Caco-2 (cell line): ENCODE measurements around the gene OR51I2. TPM values are rescaled to one million over a fixed set of nuclear protein-coding genes. Genes with fewer than 3 reads are reported as not detected.

Source experiments
- BruUV-seq: library from RNA; stranded (reverse); fragments of 400-500 nt; replicated peaks from 2 replicates; lab custom pipeline; 2021; lab: Mats Ljungman, UMichigan
- CTCF ChIA-PET: fragments of 300-600 bp; sonication (Branson Sonifier 250); formaldehyde crosslinking; loops from one replicate; lab custom pipeline; 2022; ENCODE audit warnings: antibody characterized with exemption; lab: Charles Lee
- POLR2A ChIA-PET: fragments of 300-600 bp; sonication (Branson Sonifier 250); formaldehyde crosslinking; loops from one replicate; lab custom pipeline; 2022; ENCODE audit warnings: antibody characterized with exemption; lab: Charles Lee
- DNase-seq, 2 experiments: peaks; one replicate each; pipeline versions ENCODE4 v3.0.0 to v3.0.0-alpha.2; 2020 to 2022
- H3K27me3 ChIP-seq: replicated peaks from 2 replicates; pipeline ENCODE4 v1.6.0; 2011; ENCODE audit warnings: low read length; ENCODE audit not compliant: control insufficient read depth, insufficient read depth
- H3K36me3 ChIP-seq: 2 replicates; pipeline ENCODE4 v1.5.1; 2011; ENCODE audit warnings: low read length; ENCODE audit not compliant: control insufficient read depth, insufficient read depth
- H3K4me1 ChIP-seq: fragments of 250-450 bp; sonication (Bioruptor Pico); 2 replicates; pipeline ENCODE4 v1.5.1; 2020; ENCODE audit warnings: mild to moderate bottlenecking
- H3K4me3 ChIP-seq: 2 replicates; pipeline ENCODE4 v1.5.1; 2011; ENCODE audit warnings: low read depth, mild to moderate bottlenecking, control low read depth, low read length
- H3K9me3 ChIP-seq: fragments of 250-450 bp; sonication (Bioruptor Pico); 2 replicates; pipeline ENCODE4 v1.5.1; 2020; ENCODE audit warnings: mild to moderate bottlenecking, moderate library complexity
- H3K27ac Mint-ChIP-seq: one replicate; pipeline ENCODE4 v1.8.0; 2022; ENCODE audit warnings: mixed read lengths; ENCODE audit not compliant: unreplicated experiment
- H3K27me3 Mint-ChIP-seq: one replicate; pipeline ENCODE4 v1.8.0; 2022; ENCODE audit warnings: mixed read lengths; ENCODE audit not compliant: insufficient read depth, unreplicated experiment
- H3K36me3 Mint-ChIP-seq: one replicate; pipeline ENCODE4 v1.8.0; 2022; ENCODE audit warnings: mild to moderate bottlenecking, mixed read lengths; ENCODE audit not compliant: insufficient read depth, unreplicated experiment
- H3K4me1 Mint-ChIP-seq: one replicate; pipeline ENCODE4 v1.8.0; 2022; ENCODE audit warnings: low read depth, mixed read lengths; ENCODE audit not compliant: unreplicated experiment
- H3K4me3 Mint-ChIP-seq: one replicate; pipeline ENCODE4 v1.8.0; 2022; ENCODE audit warnings: mild to moderate bottlenecking, moderate library complexity, mixed read lengths; ENCODE audit not compliant: unreplicated experiment
- H3K9me3 Mint-ChIP-seq: one replicate; pipeline ENCODE4 v1.8.0; 2022; ENCODE audit warnings: mixed read lengths; ENCODE audit not compliant: unreplicated experiment
- CTCF ChIP-seq, 2 experiments: fragments of 200-600 bp in 1 of 2; IDR thresholded peaks; 1 replicate in 1 of 2; 2 replicates in 1 of 2; pipeline versions ENCODE4 v1.5.1 to v1.8.0; 2011 to 2022; ENCODE audit warnings: antibody characterized with exemption in 1 of 2, control low read depth in 1 of 2, inconsistent platforms in 1 of 2, low read depth in 1 of 2, low read length in 1 of 2, mild to moderate bottlenecking in 1 of 2, moderate library complexity in 1 of 2; ENCODE audit not compliant: insufficient read depth in 1 of 2, severe bottlenecking in 1 of 2, unreplicated experiment in 1 of 2
- intact Hi-C: fragments of 100-400 bp; cut with micrococcal nuclease; formaldehyde crosslinking; loops from one replicate; pipeline ENCODE4 v1.10.0; 2022; ENCODE audit not compliant: unreplicated experiment
- total RNA-seq: library from RNA; stranded (reverse); gene quantifications from 2 replicates; pipeline ENCODE4 v1.2.3, GENCODE V29; 2022

OR51I2 gene
- total RNA-seq, 1 experiment from 2014 or later, result not detected

- Mint-ChIP-seq H3K27me3 (peaks cover 17% of the 10 kb centered on the region), H3K4me1 (no peaks in the 10 kb centered on the region), H3K36me3 (no peaks in the 10 kb centered on the region), H3K27ac (no peak overlapping the region), H3K4me3 (no peak overlapping the region), H3K9me3 (no peaks in the 10 kb centered on the region)
- no TSS peak for BruUV-seq
- no peaks in the 10 kb centered on the region for H3K9me3 ChIP-seq
- intact Hi-C loops, result no loop called here
- ChIA-PET CTCF (no interaction called here), POLR2A (no interaction called here)
- TF ChIP-seq CTCF (IDR thresholded peaks at IDR 0.05; ENCODE audit: insufficient read depth in 1 of 2, low read depth in 1 of 2, low read length in 1 of 2, severe bottlenecking in 1 of 2, unreplicated experiment in 1 of 2), result no peak
- H3K36me3 ChIP-seq, result no peaks in the 10 kb centered on the region
- H3K27me3 ChIP-seq, result no peaks in the 10 kb centered on the region
- H3K4me1 ChIP-seq, result no peaks in the 10 kb centered on the region
- DNase-seq, result no peak
- no peak overlapping the region for H3K4me3 ChIP-seq
These were observed 5.2 kb upstream of the OR51I2 start for GRCh38 chr11:5443835-5444393.

- no peaks in the 10 kb centered on the region for H3K4me1 ChIP-seq
- Mint-ChIP-seq H3K27me3 (peaks cover 3% of the 10 kb centered on the region), H3K4me1 (no peaks in the 10 kb centered on the region), H3K27ac (no peak overlapping the region), H3K9me3 (no peaks in the 10 kb centered on the region), H3K36me3 (no peaks in the 10 kb centered on the region), H3K4me3 (no peak overlapping the region)
- H3K9me3 ChIP-seq, result no peaks in the 10 kb centered on the region
- no peak for DNase-seq
- TF ChIP-seq CTCF (IDR thresholded peaks at IDR 0.05; ENCODE audit: insufficient read depth in 1 of 2, low read depth in 1 of 2, low read length in 1 of 2, severe bottlenecking in 1 of 2, unreplicated experiment in 1 of 2), result no peak
- ChIA-PET POLR2A (no interaction called here), CTCF (interaction anchor here (0.6 kb wide), 1 partner anchor 239 kb away, joined by 3 read pairs; no protein-coding TSS in a partner anchor)
- H3K36me3 ChIP-seq, result no peaks in the 10 kb centered on the region
- intact Hi-C loops, result no loop called here
- H3K27me3 ChIP-seq, result no peaks in the 10 kb centered on the region
- no TSS peak for BruUV-seq
- no peak overlapping the region for H3K4me3 ChIP-seq
These were observed 309 bp downstream of the OR51I2 start for GRCh38 chr11:5449432-5449831.

- H3K27me3 Mint-ChIP-seq, result no peaks in the 10 kb centered on the region
- no peak for TF ChIP-seq CTCF (IDR thresholded peaks at IDR 0.05; ENCODE audit: insufficient read depth in 1 of 2, low read depth in 1 of 2, low read length in 1 of 2, severe bottlenecking in 1 of 2, unreplicated experiment in 1 of 2)
- ChIA-PET POLR2A (no interaction called here), CTCF (no interaction called here)
- Histone ChIP-seq H3K9me3 (no peaks in the 10 kb centered on the region), H3K4me1 (no peaks in the 10 kb centered on the region), H3K4me3 (no peak overlapping the region), H3K27me3 (no peaks in the 10 kb centered on the region), H3K36me3 (no peaks in the 10 kb centered on the region)
- H3K4me1 Mint-ChIP-seq, result no peaks in the 10 kb centered on the region
- no peak for DNase-seq
- no peak overlapping the region for H3K27ac Mint-ChIP-seq
- no peaks in the 10 kb centered on the region for H3K9me3 Mint-ChIP-seq
- BruUV-seq, result no TSS peak
- H3K36me3 Mint-ChIP-seq, result no peaks in the 10 kb centered on the region
- intact Hi-C loops, result no loop called here
- H3K4me3 Mint-ChIP-seq, result no peak overlapping the region
These were observed 12.0 kb downstream of the OR51I2 start for GRCh38 chr11:5460983-5461621.
